HG03571 (cell line): ENCODE data around the gene ZNF764.

ENCODE experiments used
- ATAC-seq: cut with Tn5 transposase; IDR thresholded peaks from one replicate; pipeline ENCODE4 v1.9.1; 2021; ENCODE audit not compliant: unreplicated experiment

The ZNF764 gene

DNA sequence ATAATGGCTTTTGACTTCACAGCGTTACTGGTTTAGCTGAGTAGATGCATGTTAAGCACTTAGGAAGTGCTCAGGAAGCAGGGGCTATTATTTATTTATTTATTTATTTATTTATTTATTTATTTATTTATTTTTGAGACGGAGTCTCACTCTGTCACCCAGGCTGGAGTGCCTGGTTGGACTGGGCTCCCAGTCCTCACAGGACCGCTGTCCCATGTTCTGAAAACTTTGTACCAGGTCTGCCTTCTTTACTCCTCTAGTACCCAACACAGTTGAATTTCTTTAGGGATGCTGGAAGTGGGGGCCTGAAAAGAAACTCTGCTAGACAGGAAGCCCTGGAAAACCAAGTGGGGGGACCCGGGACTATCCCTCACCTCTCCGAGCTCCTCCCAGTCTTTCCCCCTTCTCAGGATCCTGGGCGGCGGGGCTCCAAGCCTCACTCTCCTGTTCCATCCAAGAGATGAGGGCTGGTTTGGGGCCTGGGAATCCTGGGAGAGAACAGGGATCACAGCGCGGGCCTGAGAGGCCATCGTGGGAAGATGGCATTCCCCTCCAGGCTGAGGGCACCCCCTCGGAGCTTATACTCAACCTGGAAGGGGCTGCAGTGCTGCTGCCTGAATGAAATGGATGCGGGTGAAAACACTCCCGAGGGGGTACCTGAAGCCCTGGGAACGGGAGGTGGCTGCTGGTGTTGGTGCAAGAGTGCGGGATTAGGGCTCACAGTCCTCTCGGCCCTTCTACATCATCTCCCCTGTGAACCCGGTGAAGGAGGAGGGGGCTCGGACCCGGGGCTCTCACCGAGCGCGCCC lies 12.7 kb upstream of the ZNF764 start:
- no peak for ATAC-seq

GRCh38 chr16:30569746-30570635 lies 11.8 kb upstream of the ZNF764 start:
- ATAC-seq, result no peak

- ATAC-seq, result no peak
Measured at GRCh38 chr16:30569281-30569680, 11.1 kb upstream of the ZNF764 start.

DNA sequence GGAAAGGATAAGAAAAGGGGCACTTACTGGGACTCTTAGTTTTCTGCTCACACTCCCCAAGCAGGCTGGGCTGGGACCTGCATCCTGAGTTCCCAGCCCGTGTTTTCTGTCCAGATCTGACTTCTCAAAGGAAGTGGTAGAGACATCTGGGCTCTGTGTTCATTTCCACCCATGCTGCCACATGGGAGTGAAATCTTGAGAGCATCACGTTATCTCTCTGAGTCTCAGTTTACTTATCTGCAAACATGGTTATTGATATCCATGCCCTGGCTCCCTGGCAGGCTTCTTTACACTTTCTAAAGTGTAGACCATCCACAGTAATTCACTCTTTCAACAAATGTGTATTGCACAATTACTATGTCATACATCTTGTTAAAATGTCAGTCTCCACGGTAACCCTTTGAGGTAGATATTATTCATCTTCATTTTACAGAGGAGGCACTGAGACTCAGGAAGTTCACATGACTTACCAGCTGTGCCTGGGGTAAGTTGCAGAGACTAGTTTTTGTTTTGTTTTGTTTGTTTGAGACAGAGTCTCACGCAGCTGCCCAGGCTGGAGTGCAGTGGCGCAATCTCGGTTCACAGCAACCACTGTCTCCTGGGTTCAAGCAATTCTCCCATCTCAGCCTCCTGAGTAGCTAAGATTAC lies 9.9 kb upstream of the ZNF764 start:
- ATAC-seq, result peak; percentile 38

- ATAC-seq, result no peak
Measured at GRCh38 chr16:30567160-30567990, 9.2 kb upstream of the ZNF764 start.

- no peak for ATAC-seq
Measured at GRCh38 chr16:30566531-30566930, 8.4 kb upstream of the ZNF764 start.

DNA sequence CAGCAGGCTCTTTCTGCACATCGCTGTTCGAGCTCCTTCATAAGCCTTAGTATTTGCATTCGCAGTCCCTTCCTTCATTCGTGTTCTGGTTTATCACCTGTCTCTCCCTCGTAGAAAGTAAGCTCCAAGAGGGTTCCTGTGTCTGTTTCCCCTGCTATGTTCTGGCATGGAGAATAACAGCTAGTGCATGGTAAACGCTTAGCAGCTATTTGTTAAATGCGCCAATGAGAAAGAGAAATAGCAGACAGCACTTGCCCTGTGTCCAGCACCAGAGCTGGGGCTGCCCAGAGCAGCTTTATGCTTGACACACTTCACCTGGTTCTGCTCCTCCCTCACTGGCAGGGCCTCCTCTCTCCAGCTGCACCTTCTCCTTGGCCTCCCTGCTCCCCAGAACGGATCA lies 7.8 kb upstream of the ZNF764 start:
- ATAC-seq, result no peak

DNA sequence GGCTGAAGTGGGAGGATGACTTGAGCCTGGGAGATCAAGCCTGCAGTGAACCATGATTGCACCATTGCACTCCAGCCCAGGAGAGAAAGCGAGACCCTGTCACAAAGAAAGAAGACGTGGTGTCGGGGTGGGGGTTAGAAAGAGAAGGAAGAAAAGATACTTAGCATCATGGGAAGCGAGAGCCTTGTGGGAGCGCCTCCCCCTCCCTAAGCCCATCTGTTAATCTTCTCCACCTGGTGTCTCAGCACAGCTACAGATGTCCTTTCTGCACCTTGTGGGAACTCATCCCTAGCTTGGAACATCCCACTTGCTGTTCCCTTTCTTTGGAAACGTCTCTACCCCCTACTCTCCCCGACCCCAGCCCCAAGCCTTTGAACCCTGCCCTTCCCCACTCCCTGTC lies 7.4 kb upstream of the ZNF764 start:
- ATAC-seq, result no peak

GRCh38 chr16:30562021-30562420 lies 3.8 kb upstream of the ZNF764 start:
- no peak for ATAC-seq

- ATAC-seq, result no peak
Measured at GRCh38 chr16:30561089-30561816, 3.1 kb upstream of the ZNF764 start.

GRCh38 chr16:30559690-30560089 lies 1.5 kb upstream of the ZNF764 start:
- ATAC-seq, result no peak

DNA sequence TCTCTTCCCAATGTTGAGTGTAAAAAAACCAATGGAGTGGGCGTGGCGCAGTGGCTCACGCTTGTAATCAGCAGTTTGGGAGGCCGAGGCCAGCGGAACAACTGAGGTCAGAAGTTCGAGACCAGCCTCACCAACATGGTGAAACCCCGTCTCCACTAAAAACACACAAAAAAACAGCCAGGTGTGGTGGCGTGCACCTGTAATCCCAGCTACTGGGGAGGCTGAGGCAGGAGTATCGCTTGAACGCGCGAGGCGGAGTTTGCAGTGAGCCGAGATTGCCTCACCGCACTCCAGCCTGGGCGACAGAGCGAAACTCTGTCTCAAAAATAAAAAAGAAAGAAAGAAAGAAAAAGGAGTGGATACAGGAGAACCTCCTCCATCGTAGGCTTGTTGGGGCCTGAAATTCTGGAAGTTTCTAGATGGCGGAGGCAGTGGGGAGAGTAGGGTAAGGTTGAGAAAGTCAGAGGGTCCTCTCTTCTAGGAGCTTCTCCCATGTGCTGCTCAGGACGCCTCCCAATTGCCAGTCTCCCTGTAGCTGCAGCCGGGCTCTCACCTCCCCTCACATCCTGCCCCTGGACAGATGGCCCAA lies 709 bp upstream of the ZNF764 start:
- no peak for ATAC-seq

- no peak for ATAC-seq
Measured at GRCh38 chr16:30557707-30557956, 542 bp downstream of the ZNF764 start.

DNA sequence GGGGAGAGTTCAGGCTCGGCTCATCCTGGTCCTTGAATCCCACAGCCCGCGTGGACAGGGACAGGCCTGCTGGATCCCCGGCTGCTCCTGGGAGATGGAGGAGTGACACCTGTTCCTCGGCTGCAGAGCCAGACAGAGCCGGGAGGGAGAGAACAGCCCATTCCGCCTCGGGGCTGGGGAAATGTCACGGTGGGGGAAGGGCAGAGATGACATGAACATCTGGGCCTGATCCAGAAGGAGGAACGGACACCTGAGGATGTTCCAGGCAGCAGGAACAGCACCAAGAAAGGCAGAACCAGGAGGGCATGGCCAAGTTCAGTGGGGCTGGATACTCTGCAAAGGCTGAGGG lies 2.1 kb downstream of the ZNF764 start:
- ATAC-seq, result no peak

GRCh38 chr16:30555315-30556124 lies 2.7 kb downstream of the ZNF764 start:
- ATAC-seq, result no peak

- no peak for ATAC-seq
Measured at GRCh38 chr16:30554557-30555314, 3.4 kb downstream of the ZNF764 start.

GRCh38 chr16:30553393-30553899 lies 4.7 kb downstream of the ZNF764 start:
- ATAC-seq, result no peak

GRCh38 chr16:30552956-30553355 lies 5.2 kb downstream of the ZNF764 start:
- no peak for ATAC-seq
